ENCODE data around the gene PLEKHG3.
"Not testable (repeated sequence)": the region's sequence is repeated elsewhere in the genome, so short reads cannot be mapped to it uniquely, and the experiment has no call there.

Gene PLEKHG3

GRCh38 chr14:64704143-64704742, at the start of gene PLEKHG3:
Gene PLEKHG3 (plus strand): TSS chr14:64704424. CDS start chr14:64727632, 23,208 bp downstream.
- no peak for TF ChIP-seq CTCF (IDR thresholded peaks at IDR 0.05)
- peak within 1 kb of the TSS; percentile 74 for H3K4me3 ChIP-seq (ENCODE audit: low read depth, low read length)
- peak within 1 kb of the TSS; percentile 96 for H2AFZ ChIP-seq
- peak within 1 kb of the TSS; percentile 90 for H3K9ac ChIP-seq
- H3K9me3 ChIP-seq (ENCODE audit: control insufficient read depth, low read length) = no peaks in the 10 kb centered on the region
- no peaks in the 10 kb centered on the region for H3K36me3 ChIP-seq (ENCODE audit: control insufficient read depth, insufficient read depth, low read length)
- H3K27me3 ChIP-seq (ENCODE audit: control insufficient read depth, insufficient read depth, low read length) = no peaks in the 10 kb centered on the region
- peak within 1 kb of the TSS; percentile 97 for H3K4me2 ChIP-seq (ENCODE audit: low read length)
- H3K27ac ChIP-seq = peak within 1 kb of the TSS; percentile 83
- H3K4me1 ChIP-seq = peaks cover 46% of the 10 kb centered on the region
- peaks cover 10% of the 10 kb centered on the region for H3K79me2 ChIP-seq

GRCh38 chr14:64654901-64655300, 49.3 kb upstream of the PLEKHG3 start:
- Histone ChIP-seq H3K36me3 (ENCODE audit: control insufficient read depth, insufficient read depth, low read length) (no peaks in the 10 kb centered on the region), H3K9me3 (ENCODE audit: control insufficient read depth, low read length) (no peaks in the 10 kb centered on the region), H3K27me3 (ENCODE audit: control insufficient read depth, insufficient read depth, low read length) (no peaks in the 10 kb centered on the region), H3K4me2 (ENCODE audit: low read length) (no peak overlapping the region), H3K79me2 (no peaks in the 10 kb centered on the region), H2AFZ (no peak overlapping the region), H3K4me3 (ENCODE audit: low read depth, low read length) (no peak overlapping the region), H3K27ac (peak overlapping the region; percentile 19), H3K9ac (no peak overlapping the region), H3K4me1 (no peaks in the 10 kb centered on the region)
- no peak for TF ChIP-seq CTCF (IDR thresholded peaks at IDR 0.05)

- Histone ChIP-seq H3K9ac (no peak overlapping the region), H3K27ac (no peak overlapping the region), H3K79me2 (no peaks in the 10 kb centered on the region), H3K4me2 (ENCODE audit: low read length) (no peak overlapping the region), H3K36me3 (ENCODE audit: control insufficient read depth, insufficient read depth, low read length) (no peaks in the 10 kb centered on the region), H3K4me3 (ENCODE audit: low read depth, low read length) (no peak overlapping the region), H3K27me3 (ENCODE audit: control insufficient read depth, insufficient read depth, low read length) (no peaks in the 10 kb centered on the region), H2AFZ (no peak overlapping the region), H3K9me3 (ENCODE audit: control insufficient read depth, low read length) (no peaks in the 10 kb centered on the region), H3K4me1 (no peaks in the 10 kb centered on the region)
- no peak for TF ChIP-seq CTCF (IDR thresholded peaks at IDR 0.05)
Measured at GRCh38 chr14:64656986-64657385, 47.2 kb upstream of the PLEKHG3 start.

DNA sequence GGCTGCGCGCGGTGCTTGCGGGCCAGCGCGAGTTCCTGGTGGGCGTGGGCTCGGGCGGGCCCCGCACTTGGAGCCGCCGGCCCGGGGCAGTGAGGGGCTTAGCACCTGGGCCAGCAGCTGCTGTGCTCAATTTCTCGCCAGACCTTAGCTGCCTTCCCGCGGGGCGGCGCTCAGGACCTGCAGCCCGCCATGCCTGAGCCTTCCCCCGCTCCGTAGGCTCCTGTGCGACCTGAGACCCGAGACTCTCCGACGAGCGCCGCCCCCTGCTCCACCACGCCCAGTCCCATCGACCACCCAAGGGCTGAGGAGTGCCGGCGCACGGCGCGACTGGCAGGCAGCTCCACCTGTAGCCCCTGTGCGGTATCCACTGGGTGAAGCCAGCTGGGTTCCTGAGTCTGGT, 46.0 kb upstream of the PLEKHG3 start:
- H2AFZ ChIP-seq = no peak overlapping the region
- H3K79me2 ChIP-seq = no peaks in the 10 kb centered on the region
- no peaks in the 10 kb centered on the region for H3K9me3 ChIP-seq (ENCODE audit: control insufficient read depth, low read length)
- no peaks in the 10 kb centered on the region for H3K27me3 ChIP-seq (ENCODE audit: control insufficient read depth, insufficient read depth, low read length)
- no peak overlapping the region for H3K27ac ChIP-seq
- no peak overlapping the region for H3K4me2 ChIP-seq (ENCODE audit: low read length)
- no peak for TF ChIP-seq CTCF (IDR thresholded peaks at IDR 0.05)
- no peaks in the 10 kb centered on the region for H3K36me3 ChIP-seq (ENCODE audit: control insufficient read depth, insufficient read depth, low read length)
- no peak overlapping the region for H3K4me3 ChIP-seq (ENCODE audit: low read depth, low read length)
- H3K9ac ChIP-seq = no peak overlapping the region
- H3K4me1 ChIP-seq = no peaks in the 10 kb centered on the region

DNA sequence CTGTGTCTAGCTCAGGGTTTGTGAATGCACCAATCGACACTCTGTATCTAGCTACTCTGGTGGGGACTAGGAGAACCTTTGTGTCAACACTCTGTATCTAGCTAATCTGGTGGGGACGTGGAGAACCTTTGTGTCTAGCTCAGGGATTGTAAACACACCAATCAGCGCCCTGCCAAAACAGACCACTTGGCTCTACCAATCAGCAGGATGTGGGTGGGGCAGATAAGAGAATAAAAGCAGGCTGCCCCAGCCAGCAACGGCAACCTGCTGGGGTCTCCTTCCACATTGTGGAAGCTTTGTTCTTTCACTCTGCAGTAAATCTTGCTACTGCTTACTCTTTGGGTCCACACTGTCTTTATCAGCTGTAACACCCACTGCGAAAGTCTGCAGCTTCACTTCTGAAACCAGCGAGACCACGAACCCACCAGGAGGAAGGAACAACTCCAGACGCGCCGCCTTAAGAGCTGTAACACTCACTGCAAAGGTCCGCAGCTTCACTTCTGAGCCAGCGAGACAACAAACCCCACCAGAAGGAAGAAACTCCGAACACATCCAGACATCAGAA, 45.4 kb upstream of the PLEKHG3 start:
- not testable (repeated sequence) for H3K36me3 ChIP-seq (ENCODE audit: control insufficient read depth, insufficient read depth, low read length); H3K9me3 ChIP-seq (ENCODE audit: control insufficient read depth, low read length); H3K4me1 ChIP-seq; H3K4me2 ChIP-seq (ENCODE audit: low read length); H3K79me2 ChIP-seq; H3K9ac ChIP-seq; H2AFZ ChIP-seq; H3K27me3 ChIP-seq (ENCODE audit: control insufficient read depth, insufficient read depth, low read length); H3K27ac ChIP-seq; H3K4me3 ChIP-seq (ENCODE audit: low read depth, low read length)

Data from parathyroid adenoma (tissue), 2 donors.